SK-N-SH (cell line): ENCODE results near the gene ATF6. TPM values are rescaled to one million over a fixed set of nuclear protein-coding genes. Genes with fewer than 3 reads are reported as not detected.

ENCODE experiments used
- CTCF ChIA-PET: fragments of 300-600, 350-600 bp; formaldehyde crosslinking; extraction: SDS; loops from one replicate; lab custom pipeline; 2021; lab: Yijun Ruan, JAX
- POLR2A ChIA-PET: fragments of 350-600 bp; sonication (Branson Sonifier 250); formaldehyde crosslinking; extraction: SDS; loops from one replicate; lab custom pipeline; 2020; ENCODE audit warnings: antibody characterized with exemption, inconsistent platforms; lab: Yijun Ruan, JAX
- DNase-seq: peaks from one replicate; pipeline ENCODE4 v3.0.0; 2012
- H2AFZ ChIP-seq: fragments of 200-600 bp; sonication (generic); 2 replicates; pipeline ENCODE4 v1.8.1; 2016; ENCODE audit warnings: antibody characterized with exemption, mild to moderate bottlenecking, low read depth
- H3F3A ChIP-seq: fragments of 200-600 bp; sonication (generic); replicated peaks from 2 replicates; pipeline ENCODE3; 2016; ENCODE audit warnings: antibody characterized with exemption, mild to moderate bottlenecking; ENCODE audit not compliant: insufficient read depth
- H3K27ac ChIP-seq, 2 experiments: fragments of 200-500 bp in 1 of 2; fragments of 200-600 bp in 1 of 2; sonication (Bioruptor generic) in 1 of 2; sonication (generic), shearing (Covaris generic) in 1 of 2; 2 replicates each; pipeline versions ENCODE4 v1.5.1 to v1.6.1; 2014 to 2016; ENCODE audit warnings: low read depth in 2 of 2, inconsistent platforms in 1 of 2, low read length in 1 of 2, mild to moderate bottlenecking in 1 of 2, mixed read lengths in 1 of 2
- H3K27me3 ChIP-seq: fragments of 200-600 bp; sonication (generic), shearing (Covaris generic); 2 replicates; pipeline ENCODE4 v1.6.1; 2016; ENCODE audit warnings: mixed run types; ENCODE audit not compliant: insufficient read depth
- H3K36me3 ChIP-seq, 2 experiments: fragments of 200-500 bp in 1 of 2; fragments of 200-600 bp in 1 of 2; sonication (Bioruptor generic) in 1 of 2; sonication (generic) in 1 of 2; replicated peaks in 1 of 2; 2 replicates each; pipeline versions ENCODE3 to v1.5.1; 2014 to 2016; ENCODE audit warnings: low read length in 1 of 2, mild to moderate bottlenecking in 1 of 2; ENCODE audit not compliant: insufficient read depth in 2 of 2, control insufficient read depth in 1 of 2
- H3K4me1 ChIP-seq, 2 experiments: fragments of 200-500 bp in 1 of 2; fragments of 200-600 bp in 1 of 2; sonication (Bioruptor generic) in 1 of 2; sonication (generic), shearing (Covaris generic) in 1 of 2; 2 replicates each; pipeline versions ENCODE4 v1.5.1 to v1.6.1; 2014 to 2016; ENCODE audit warnings: low read depth in 1 of 2, low read length in 1 of 2, mixed run types in 1 of 2; ENCODE audit not compliant: insufficient read depth in 2 of 2, control insufficient read depth in 1 of 2
- H3K4me2 ChIP-seq: fragments of 200-600 bp; sonication (generic), shearing (Covaris generic); 2 replicates; pipeline ENCODE4 v1.6.1; 2017; ENCODE audit warnings: mixed run types
- H3K4me3 ChIP-seq, 2 experiments: fragments of 200-500 bp in 1 of 2; fragments of 200-600 bp in 1 of 2; sonication (Bioruptor generic) in 1 of 2; sonication (generic), shearing (Covaris generic) in 1 of 2; 2 replicates each; pipeline versions ENCODE4 v1.5.1 to v1.8.1; 2014 to 2016; ENCODE audit warnings: low read depth in 2 of 2, inconsistent platforms in 1 of 2, low read length in 1 of 2, mild to moderate bottlenecking in 1 of 2, mixed read lengths in 1 of 2, moderate library complexity in 1 of 2
- H3K79me2 ChIP-seq: fragments of 200-600 bp; sonication (generic); 2 replicates; pipeline ENCODE4 v1.8.1; 2017; ENCODE audit warnings: mild to moderate bottlenecking; ENCODE audit not compliant: insufficient read depth
- H3K9ac ChIP-seq: fragments of 200-600 bp; sonication (generic); 2 replicates; pipeline ENCODE4 v1.6.1; 2017; ENCODE audit warnings: mixed run types
- H3K9me2 ChIP-seq: fragments of 200-600 bp; sonication (generic); 2 replicates; pipeline ENCODE4 v1.6.1; 2017; ENCODE audit warnings: mixed run types
- H3K9me3 ChIP-seq: fragments of 200-600 bp; sonication (generic); 2 replicates; pipeline ENCODE4 v1.6.1; 2017; ENCODE audit warnings: mixed run types, mild to moderate bottlenecking, moderate library complexity
- H4K20me1 ChIP-seq: fragments of 200-600 bp; sonication (generic); 2 replicates; pipeline ENCODE4 v1.6.1; 2017; ENCODE audit warnings: mild to moderate bottlenecking, mixed run types; ENCODE audit not compliant: insufficient read depth
- EP300 ChIP-seq, 2 experiments: IDR thresholded peaks; 2 replicates each; pipeline versions ENCODE4 v1.4.0 to v1.6.1; 2012; ENCODE audit warnings: borderline replicate concordance in 1 of 2, low read depth in 1 of 2, low read length in 1 of 2
- FOSL2 ChIP-seq: IDR thresholded peaks from 2 replicates; pipeline ENCODE4 v1.4.0; 2012; ENCODE audit warnings: low read depth, mild to moderate bottlenecking, moderate library complexity, borderline replicate concordance
- JUND ChIP-seq: IDR thresholded peaks from 2 replicates; pipeline ENCODE4 v1.4.0; 2012
- NFIC ChIP-seq: IDR thresholded peaks from 2 replicates; pipeline ENCODE4 v1.4.0; 2012; ENCODE audit warnings: borderline replicate concordance
- NRF1 ChIP-seq: IDR thresholded peaks from 2 replicates; pipeline ENCODE4 v1.6.1; 2012; ENCODE audit warnings: low read depth, mild to moderate bottlenecking, low read length
- RAD21 ChIP-seq: IDR thresholded peaks from 2 replicates; pipeline ENCODE4 v1.6.1; 2012; ENCODE audit warnings: mild to moderate bottlenecking, low read length
- RXRA ChIP-seq: IDR thresholded peaks from 2 replicates; pipeline ENCODE4 v1.4.0; 2012; ENCODE audit warnings: low read depth, mild to moderate bottlenecking, borderline replicate concordance
- SIN3A ChIP-seq: IDR thresholded peaks from 2 replicates; pipeline ENCODE4 v1.6.1; 2012; ENCODE audit warnings: low read depth, mild to moderate bottlenecking, low read length, moderate library complexity, borderline replicate concordance
- SMC3 ChIP-seq: IDR thresholded peaks from 2 replicates; pipeline ENCODE4 v1.6.1; 2012; ENCODE audit warnings: low read depth, low read length, improper control_type of control experiment
- TAF1 ChIP-seq: IDR thresholded peaks from 2 replicates; pipeline ENCODE4 v1.6.1; 2012; ENCODE audit warnings: low read depth, mild to moderate bottlenecking, low read length, moderate library complexity, borderline replicate concordance
- TCF12 ChIP-seq: IDR thresholded peaks from 2 replicates; pipeline ENCODE4 v1.4.0; 2012
- TEAD4 ChIP-seq: IDR thresholded peaks from 2 replicates; pipeline ENCODE4 v1.4.0; 2012; ENCODE audit warnings: mild to moderate bottlenecking, borderline replicate concordance; ENCODE audit not compliant: insufficient read depth
- WGBS: methylation state at CpG from one replicate; pipeline ENCODE4 v1.1.6; 2017; ENCODE audit warnings: low lambda C conversion rate; 5-methylcytosine and 5-hydroxymethylcytosine counted together
- polyA plus RNA-seq, 3 experiments: library from polyadenylated mRNA; depleted of rRNA; stranded (reverse); fragments of >200 nt; gene quantifications; 2 replicates each; pipeline ENCODE4 v1.2.3, GENCODE V29; 2012
- TF ChIP-seq, protein P1 (sequence below): fragments of 200-600 bp; sonication (generic); IDR thresholded peaks from 2 replicates; pipeline ENCODE4 v1.6.1; 2017; ENCODE audit warnings: antibody characterized with exemption, mild to moderate bottlenecking, moderate library complexity
- TF ChIP-seq, protein P2 (sequence below): IDR thresholded peaks from 2 replicates; pipeline ENCODE4 v1.4.0; 2012; ENCODE audit warnings: low read depth
- TF ChIP-seq, protein P3 (sequence below): IDR thresholded peaks from 2 replicates; pipeline ENCODE4 v1.4.0; 2012; ENCODE audit warnings: low read depth, borderline replicate concordance
- TF ChIP-seq, protein P4 (sequence below): fragments of 150-350 bp; IDR thresholded peaks from 2 replicates; pipeline ENCODE4 v1.6.1; 2016; ENCODE audit warnings: mild to moderate bottlenecking, low read depth, low read length

Gene ATF6
- polyA plus RNA-seq, 1 of the 3 experiments (the other 2 are of a cell fraction), result 8.8 TPM

DNA sequence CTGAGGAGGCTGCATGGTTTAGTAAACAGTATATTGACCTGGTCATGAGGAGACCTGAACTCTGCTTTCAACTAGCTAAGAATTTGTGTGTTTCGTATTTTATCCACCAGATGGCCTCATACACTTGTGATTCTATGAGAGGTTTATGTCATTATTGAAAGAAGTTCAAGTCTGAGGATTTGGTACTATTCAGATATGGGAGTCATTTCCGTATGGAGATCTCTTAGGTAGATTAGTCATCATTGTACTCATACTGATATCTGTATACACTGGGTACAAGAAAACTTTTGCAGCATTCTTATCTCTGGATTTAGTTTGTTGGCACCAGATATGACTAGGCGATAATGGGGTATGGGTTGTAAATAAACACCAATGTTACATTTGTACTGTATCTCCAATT is 26.6 kb downstream of the ATF6 start:
- Histone ChIP-seq H3K9me2 (no peaks in the 10 kb centered on the region), H3K27me3 (no peaks in the 10 kb centered on the region), H4K20me1 (no peaks in the 10 kb centered on the region), H3K4me3 (no peak overlapping the region), H3K9ac (no peak overlapping the region), H3K4me2 (no peak overlapping the region), H3F3A (peaks cover 3% of the 10 kb centered on the region), H3K36me3 (peaks cover 43 to 65% of the 10 kb centered on the region in 2 experiments), H3K9me3 (no peaks in the 10 kb centered on the region), H2AFZ (no peak overlapping the region), H3K79me2 (no peaks in the 10 kb centered on the region), H3K4me1 (peaks cover 0 to 4% of the 10 kb centered on the region in 2 experiments; a peak in 2 of 4 replicates), H3K27ac (peak overlapping the region in 1 of 2 experiments; percentile 31; a peak in 1 of 4 replicates)
- TF ChIP-seq, protein P1, sequence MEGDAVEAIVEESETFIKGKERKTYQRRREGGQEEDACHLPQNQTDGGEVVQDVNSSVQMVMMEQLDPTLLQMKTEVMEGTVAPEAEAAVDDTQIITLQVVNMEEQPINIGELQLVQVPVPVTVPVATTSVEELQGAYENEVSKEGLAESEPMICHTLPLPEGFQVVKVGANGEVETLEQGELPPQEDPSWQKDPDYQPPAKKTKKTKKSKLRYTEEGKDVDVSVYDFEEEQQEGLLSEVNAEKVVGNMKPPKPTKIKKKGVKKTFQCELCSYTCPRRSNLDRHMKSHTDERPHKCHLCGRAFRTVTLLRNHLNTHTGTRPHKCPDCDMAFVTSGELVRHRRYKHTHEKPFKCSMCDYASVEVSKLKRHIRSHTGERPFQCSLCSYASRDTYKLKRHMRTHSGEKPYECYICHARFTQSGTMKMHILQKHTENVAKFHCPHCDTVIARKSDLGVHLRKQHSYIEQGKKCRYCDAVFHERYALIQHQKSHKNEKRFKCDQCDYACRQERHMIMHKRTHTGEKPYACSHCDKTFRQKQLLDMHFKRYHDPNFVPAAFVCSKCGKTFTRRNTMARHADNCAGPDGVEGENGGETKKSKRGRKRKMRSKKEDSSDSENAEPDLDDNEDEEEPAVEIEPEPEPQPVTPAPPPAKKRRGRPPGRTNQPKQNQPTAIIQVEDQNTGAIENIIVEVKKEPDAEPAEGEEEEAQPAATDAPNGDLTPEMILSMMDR, result peak; percentile 80
- TF ChIP-seq TCF12, result peak; percentile 32; the same call in 1 of the 2 replicates
- peak; percentile 85 for TF ChIP-seq RAD21
- TF ChIP-seq NFIC, result 0 out of 2 replicates have a peak, but pooled peaks have one; percentile 15
- no peak for TF ChIP-seq RXRA
- TF ChIP-seq, protein P2, sequence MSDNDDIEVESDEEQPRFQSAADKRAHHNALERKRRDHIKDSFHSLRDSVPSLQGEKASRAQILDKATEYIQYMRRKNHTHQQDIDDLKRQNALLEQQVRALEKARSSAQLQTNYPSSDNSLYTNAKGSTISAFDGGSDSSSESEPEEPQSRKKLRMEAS, result no peak
- TF ChIP-seq TEAD4, result no peak
- peak; percentile 83 for TF ChIP-seq SMC3
- peak; percentile 26; the same call in 1 of the 2 replicates for TF ChIP-seq FOSL2
- 0 out of 4 replicates have a peak, but pooled peaks of 1 of the 2 experiments have one; percentile 5 for TF ChIP-seq EP300 (IDR thresholded peaks at IDR 0.05; ENCODE audit: borderline replicate concordance in 1 of 2, low read depth in 1 of 2, low read length in 1 of 2)
- TF ChIP-seq NRF1, result no peak
- ChIA-PET CTCF (interaction anchor here (0.6 to 8.5 kb wide), 47 partner anchors 9 to 606 kb away, joined by 3 to 263 read pairs (median 4); partner anchors contain the start of genes NOS1AP and OLFML2B), POLR2A (interaction anchor here (1.6 kb wide), 1 partner anchor 244 kb away, joined by 4 read pairs; no protein-coding TSS in a partner anchor)
- 35% methylated on average over 3 of the region's 3 CpGs for WGBS
- DNase-seq, result peak; percentile 34

DNA sequence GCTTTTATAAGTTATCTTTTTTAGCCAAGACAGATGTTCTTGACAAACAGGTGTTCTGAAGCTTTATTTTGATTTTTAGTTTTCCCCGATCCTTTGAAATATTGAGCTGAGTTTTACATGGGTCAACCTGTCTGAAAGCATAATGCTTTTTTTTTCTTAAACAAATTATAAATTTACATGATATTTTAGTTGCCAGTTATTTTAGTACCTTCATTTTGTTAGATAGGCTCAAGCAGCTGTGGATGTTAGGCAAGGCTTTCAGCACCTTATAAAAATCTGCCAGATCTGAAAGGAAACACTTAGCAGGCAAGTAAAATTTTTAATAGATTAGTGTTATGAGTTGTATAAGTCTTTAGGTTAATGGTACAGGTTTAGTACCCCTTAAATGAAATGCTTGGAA is 33.7 kb downstream of the ATF6 start:
- Histone ChIP-seq H3K9me3 (no peaks in the 10 kb centered on the region), H3K36me3 (peaks cover 43 to 50% of the 10 kb centered on the region in 2 experiments), H3K4me1 (no peaks in the 10 kb centered on the region; a peak in 1 of 4 replicates), H3K4me3 (no peak overlapping the region), H3K9me2 (no peaks in the 10 kb centered on the region), H3K27ac (no peak overlapping the region), H3K27me3 (no peaks in the 10 kb centered on the region), H2AFZ (no peak overlapping the region), H4K20me1 (no peaks in the 10 kb centered on the region), H3K9ac (no peak overlapping the region), H3F3A (no peaks in the 10 kb centered on the region), H3K79me2 (no peaks in the 10 kb centered on the region), H3K4me2 (no peak overlapping the region)
- 91% methylated on average over 1 of the region's 1 CpG for WGBS
- POLR2A ChIA-PET, result no interaction called here
- TF ChIP-seq TEAD4 (no peak), TAF1 (no peak), RAD21 (no peak), NFIC (no peak), FOSL2 (no peak), SIN3A (no peak), JUND (no peak)
- TF ChIP-seq, protein P3, sequence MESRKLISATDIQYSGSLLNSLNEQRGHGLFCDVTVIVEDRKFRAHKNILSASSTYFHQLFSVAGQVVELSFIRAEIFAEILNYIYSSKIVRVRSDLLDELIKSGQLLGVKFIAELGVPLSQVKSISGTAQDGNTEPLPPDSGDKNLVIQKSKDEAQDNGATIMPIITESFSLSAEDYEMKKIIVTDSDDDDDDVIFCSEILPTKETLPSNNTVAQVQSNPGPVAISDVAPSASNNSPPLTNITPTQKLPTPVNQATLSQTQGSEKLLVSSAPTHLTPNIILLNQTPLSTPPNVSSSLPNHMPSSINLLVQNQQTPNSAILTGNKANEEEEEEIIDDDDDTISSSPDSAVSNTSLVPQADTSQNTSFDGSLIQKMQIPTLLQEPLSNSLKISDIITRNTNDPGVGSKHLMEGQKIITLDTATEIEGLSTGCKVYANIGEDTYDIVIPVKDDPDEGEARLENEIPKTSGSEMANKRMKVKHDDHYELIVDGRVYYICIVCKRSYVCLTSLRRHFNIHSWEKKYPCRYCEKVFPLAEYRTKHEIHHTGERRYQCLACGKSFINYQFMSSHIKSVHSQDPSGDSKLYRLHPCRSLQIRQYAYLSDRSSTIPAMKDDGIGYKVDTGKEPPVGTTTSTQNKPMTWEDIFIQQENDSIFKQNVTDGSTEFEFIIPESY, result no peak
- TF ChIP-seq, protein P4, sequence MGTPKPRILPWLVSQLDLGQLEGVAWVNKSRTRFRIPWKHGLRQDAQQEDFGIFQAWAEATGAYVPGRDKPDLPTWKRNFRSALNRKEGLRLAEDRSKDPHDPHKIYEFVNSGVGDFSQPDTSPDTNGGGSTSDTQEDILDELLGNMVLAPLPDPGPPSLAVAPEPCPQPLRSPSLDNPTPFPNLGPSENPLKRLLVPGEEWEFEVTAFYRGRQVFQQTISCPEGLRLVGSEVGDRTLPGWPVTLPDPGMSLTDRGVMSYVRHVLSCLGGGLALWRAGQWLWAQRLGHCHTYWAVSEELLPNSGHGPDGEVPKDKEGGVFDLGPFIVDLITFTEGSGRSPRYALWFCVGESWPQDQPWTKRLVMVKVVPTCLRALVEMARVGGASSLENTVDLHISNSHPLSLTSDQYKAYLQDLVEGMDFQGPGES, result no peak
- CTCF ChIA-PET, result interaction anchor here (1.0 kb wide), 1 partner anchor 237 kb away, joined by 3 read pairs; no protein-coding TSS in a partner anchor
- no peak for DNase-seq
